Measurements from ENCODE around the gene NFATC2.

DNA sequence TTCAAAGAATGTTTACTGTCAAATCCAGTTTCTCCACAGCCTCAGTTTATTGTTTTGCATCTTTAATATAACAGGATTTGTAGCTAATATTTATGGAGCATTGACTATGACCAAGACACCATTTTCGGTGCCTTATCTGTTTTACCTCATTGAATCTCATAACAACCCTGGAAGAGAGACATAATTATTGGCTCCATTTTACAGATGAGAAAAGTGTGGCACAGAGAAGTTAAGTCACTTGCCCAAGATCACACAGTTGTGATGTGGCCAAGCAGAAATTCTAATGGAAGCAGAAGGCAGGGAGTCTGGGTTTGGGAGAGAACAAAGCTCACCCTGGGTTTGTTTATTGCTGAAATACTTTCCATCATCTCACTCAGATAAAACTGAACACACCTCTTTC lies 17.5 kb upstream of the NFATC2 start:
- TF ChIP-seq, protein P1, sequence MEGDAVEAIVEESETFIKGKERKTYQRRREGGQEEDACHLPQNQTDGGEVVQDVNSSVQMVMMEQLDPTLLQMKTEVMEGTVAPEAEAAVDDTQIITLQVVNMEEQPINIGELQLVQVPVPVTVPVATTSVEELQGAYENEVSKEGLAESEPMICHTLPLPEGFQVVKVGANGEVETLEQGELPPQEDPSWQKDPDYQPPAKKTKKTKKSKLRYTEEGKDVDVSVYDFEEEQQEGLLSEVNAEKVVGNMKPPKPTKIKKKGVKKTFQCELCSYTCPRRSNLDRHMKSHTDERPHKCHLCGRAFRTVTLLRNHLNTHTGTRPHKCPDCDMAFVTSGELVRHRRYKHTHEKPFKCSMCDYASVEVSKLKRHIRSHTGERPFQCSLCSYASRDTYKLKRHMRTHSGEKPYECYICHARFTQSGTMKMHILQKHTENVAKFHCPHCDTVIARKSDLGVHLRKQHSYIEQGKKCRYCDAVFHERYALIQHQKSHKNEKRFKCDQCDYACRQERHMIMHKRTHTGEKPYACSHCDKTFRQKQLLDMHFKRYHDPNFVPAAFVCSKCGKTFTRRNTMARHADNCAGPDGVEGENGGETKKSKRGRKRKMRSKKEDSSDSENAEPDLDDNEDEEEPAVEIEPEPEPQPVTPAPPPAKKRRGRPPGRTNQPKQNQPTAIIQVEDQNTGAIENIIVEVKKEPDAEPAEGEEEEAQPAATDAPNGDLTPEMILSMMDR (IDR thresholded peaks at IDR 0.05; ENCODE audit: low read depth, low read length, poor library complexity, severe bottlenecking), result no peak
- no peak for TF ChIP-seq EZH2phosphoT487 (IDR thresholded peaks at IDR 0.05; ENCODE audit: borderline replicate concordance, low read length)

All from DOHH2 (cell line).